ENCODE results near the gene ASPSCR1. TPM values are rescaled to one million over a fixed set of nuclear protein-coding genes. Genes with fewer than 3 reads are reported as not detected.

The ASPSCR1 gene
- total and polyA plus RNA-seq, 2 of the 8 experiments (the other 6 are each of a cell fraction or from before 2014, with no cell fraction given), result 33.3 to 43.7 TPM

GRCh38 chr17:82037092-82037888 lies 59.9 kb downstream of the ASPSCR1 start, which contains the start of gene DCXR (continued):
- peak; percentile 83 to 94 (median 85) for TF ChIP-seq CTCF (IDR thresholded peaks at IDR 0.05; ENCODE audit: control extremely low read depth in 1 of 3, insufficient read depth in 1 of 3, low read depth in 1 of 3, low read length in 3 of 3)
- TF ChIP-seq NANOG (IDR thresholded peaks at IDR 0.05; ENCODE audit: insufficient read depth, low read depth, low read length, poor library complexity, severe bottlenecking), result no peak
- no peak for TF ChIP-seq GTF2F1 (IDR thresholded peaks at IDR 0.05; ENCODE audit: borderline replicate concordance, low read depth, low read length)
